ENCODE measurements around the gene HS6ST2.

Gene HS6ST2

GRCh38 chrX:132786217-132786616, 172.2 kb downstream of the HS6ST2 start:
- no peak for DNase-seq

- no peak for DNase-seq
Measured at GRCh38 chrX:132778917-132779316, 179.5 kb downstream of the HS6ST2 start.

GRCh38 chrX:132776486-132777210, 181.8 kb downstream of the HS6ST2 start:
- DNase-seq, result no peak

- no peak for DNase-seq
Measured at GRCh38 chrX:132775263-132775823, 183.1 kb downstream of the HS6ST2 start.

- DNase-seq, result no peak
Measured at GRCh38 chrX:132774010-132774714, 184.3 kb downstream of the HS6ST2 start.

GRCh38 chrX:132769609-132770008, 188.8 kb downstream of the HS6ST2 start:
- DNase-seq, result no peak

GRCh38 chrX:132766452-132766851, 192.0 kb downstream of the HS6ST2 start:
- no peak for DNase-seq

GRCh38 chrX:132763528-132763927, 194.9 kb downstream of the HS6ST2 start:
- no peak for DNase-seq

GRCh38 chrX:132758759-132759158, 199.7 kb downstream of the HS6ST2 start:
- DNase-seq, result no peak

- no peak for DNase-seq
Measured at GRCh38 chrX:132757066-132757623, 201.3 kb downstream of the HS6ST2 start.

- no peak for DNase-seq
Measured at GRCh38 chrX:132756439-132756838, 202.0 kb downstream of the HS6ST2 start.

GRCh38 chrX:132751063-132751690, 207.3 kb downstream of the HS6ST2 start:
- no peak for DNase-seq

GRCh38 chrX:132750331-132751062, 207.9 kb downstream of the HS6ST2 start:
- no peak for DNase-seq

GRCh38 chrX:132749406-132749805, 209.0 kb downstream of the HS6ST2 start:
- DNase-seq, result no peak

- DNase-seq, result no peak
Measured at GRCh38 chrX:132748909-132749308, 209.5 kb downstream of the HS6ST2 start.

- DNase-seq, result no peak
Measured at GRCh38 chrX:132748268-132748667, 210.2 kb downstream of the HS6ST2 start.

- no peak for DNase-seq
Measured at GRCh38 chrX:132745593-132745992, 212.8 kb downstream of the HS6ST2 start.

- DNase-seq, result no peak
Measured at GRCh38 chrX:132744470-132744869, 214.0 kb downstream of the HS6ST2 start.

- DNase-seq, result no peak
Measured at GRCh38 chrX:132743086-132743485, 215.3 kb downstream of the HS6ST2 start.

GRCh38 chrX:132742246-132742645, 216.2 kb downstream of the HS6ST2 start:
- no peak for DNase-seq

GRCh38 chrX:132741689-132742088, 216.7 kb downstream of the HS6ST2 start:
- DNase-seq, result no peak

- no peak for DNase-seq
Measured at GRCh38 chrX:132740316-132741123, 217.9 kb downstream of the HS6ST2 start.
